ENCODE results near the gene SERPINB1.

DNA sequence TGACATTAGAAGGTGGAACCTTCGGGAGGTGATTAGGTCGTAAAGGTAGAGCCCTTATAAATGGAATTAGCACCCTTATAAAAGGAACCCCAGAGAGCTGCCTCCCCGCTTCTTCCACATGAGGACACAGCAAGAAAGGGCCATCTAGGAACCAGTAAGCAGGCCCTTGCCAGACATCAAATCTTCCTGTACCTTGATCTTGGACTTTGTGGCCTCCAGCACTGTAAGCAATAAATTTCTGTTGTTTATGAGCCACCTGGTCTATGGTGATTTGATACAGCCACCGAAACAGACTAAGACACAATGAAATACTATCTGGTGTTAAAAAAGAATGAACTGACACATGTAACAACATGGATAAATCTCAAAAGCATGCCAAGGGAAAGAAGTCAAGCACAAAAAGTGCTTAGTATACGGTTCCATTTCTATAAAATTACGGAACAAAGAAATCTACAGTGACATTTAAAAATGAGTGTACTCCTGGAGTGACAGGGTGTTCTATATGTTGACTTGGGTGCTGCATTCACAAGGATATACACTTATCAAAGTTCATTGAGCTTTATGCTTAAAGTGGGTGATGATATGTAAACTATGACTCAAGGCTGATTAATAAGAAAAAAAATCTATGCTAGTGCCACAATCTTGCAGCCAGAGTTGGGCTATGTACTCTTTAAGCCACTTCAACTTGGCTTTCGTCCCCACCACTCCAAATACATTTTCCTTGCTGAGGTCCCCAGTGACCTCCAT lies 18.4 kb downstream of the SERPINB1 start:
- TF ChIP-seq, protein P1, sequence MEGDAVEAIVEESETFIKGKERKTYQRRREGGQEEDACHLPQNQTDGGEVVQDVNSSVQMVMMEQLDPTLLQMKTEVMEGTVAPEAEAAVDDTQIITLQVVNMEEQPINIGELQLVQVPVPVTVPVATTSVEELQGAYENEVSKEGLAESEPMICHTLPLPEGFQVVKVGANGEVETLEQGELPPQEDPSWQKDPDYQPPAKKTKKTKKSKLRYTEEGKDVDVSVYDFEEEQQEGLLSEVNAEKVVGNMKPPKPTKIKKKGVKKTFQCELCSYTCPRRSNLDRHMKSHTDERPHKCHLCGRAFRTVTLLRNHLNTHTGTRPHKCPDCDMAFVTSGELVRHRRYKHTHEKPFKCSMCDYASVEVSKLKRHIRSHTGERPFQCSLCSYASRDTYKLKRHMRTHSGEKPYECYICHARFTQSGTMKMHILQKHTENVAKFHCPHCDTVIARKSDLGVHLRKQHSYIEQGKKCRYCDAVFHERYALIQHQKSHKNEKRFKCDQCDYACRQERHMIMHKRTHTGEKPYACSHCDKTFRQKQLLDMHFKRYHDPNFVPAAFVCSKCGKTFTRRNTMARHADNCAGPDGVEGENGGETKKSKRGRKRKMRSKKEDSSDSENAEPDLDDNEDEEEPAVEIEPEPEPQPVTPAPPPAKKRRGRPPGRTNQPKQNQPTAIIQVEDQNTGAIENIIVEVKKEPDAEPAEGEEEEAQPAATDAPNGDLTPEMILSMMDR (IDR thresholded peaks at IDR 0.05 in 2 of 3, conservative IDR thresholded peaks at IDR 0.05 in 1 of 3; ENCODE audit: borderline replicate concordance in 1 of 3, insufficient read depth in 1 of 3, low read depth in 2 of 3, low read length in 2 of 3) = no peak
- TF ChIP-seq POLR2A (IDR thresholded peaks at IDR 0.05; ENCODE audit: borderline replicate concordance, extremely low read depth, insufficient read depth, insufficient read length) = no peak
- no peak for TF ChIP-seq RAD21 (IDR thresholded peaks at IDR 0.05; ENCODE audit: low read depth)
- TF ChIP-seq ATF3 (IDR thresholded peaks at IDR 0.05) = no peak
- TF ChIP-seq FOSL1 (IDR thresholded peaks at IDR 0.05; ENCODE audit: low read depth) = no peak
- TF ChIP-seq SP1 (IDR thresholded peaks at IDR 0.05; ENCODE audit: low read depth) = no peak
- no peak for TF ChIP-seq ZNF274 (IDR thresholded peaks at IDR 0.05; ENCODE audit: low read depth, low read length)
- TF ChIP-seq EZH2 (IDR thresholded peaks at IDR 0.05) = no peak
- no peak for TF ChIP-seq EZH2phosphoT487 (IDR thresholded peaks at IDR 0.05; ENCODE audit: borderline replicate concordance)
- no peak for TF ChIP-seq POLR2AphosphoS5 (IDR thresholded peaks at IDR 0.05; ENCODE audit: low read depth, low read length)
